CD4-positive, alpha-beta T cell (primary cell): Measurements from ENCODE around the gene SPATA24. TPM values are rescaled to one million over a fixed set of nuclear protein-coding genes. Genes with fewer than 3 reads are reported as not detected.

Experiments
- ATAC-seq: fragments of 200-7000 bp; cut with Tn5 transposase; one replicate; pipeline ENCODE4 v1.10.0; 2022; ENCODE audit warnings: mild to moderate bottlenecking; ENCODE audit not compliant: poor library complexity
- CTCF ChIA-PET: fragments of 350-600 bp; sonication (Branson Sonifier 250); formaldehyde crosslinking; loops from one replicate; lab custom pipeline; 2021; ENCODE audit warnings: antibody characterized with exemption, inconsistent platforms; lab: Charles Lee
- POLR2A ChIA-PET: fragments of 350-600 bp; sonication (Branson Sonifier 250); formaldehyde crosslinking; loops from one replicate; lab custom pipeline; 2021; ENCODE audit warnings: antibody characterized with exemption, inconsistent platforms; lab: Charles Lee
- DNase-seq, 14 experiments: peaks; one replicate each; pipeline ENCODE4 v3.0.0-alpha.2; 2013 to 2020; ENCODE audit warnings: mixed read lengths in 2 of 14
- H3K27ac ChIP-seq, 2 donors: one replicate each; pipeline versions ENCODE4 v1.5.1 to v1.7.0; 2013; ENCODE audit warnings: low read length in 2 of 2, low read depth in 1 of 2, mild to moderate bottlenecking in 1 of 2
- H3K27me3 ChIP-seq, 2 experiments: 1 replicate in 1 of 2; 2 replicates in 1 of 2; pipeline versions ENCODE4 v1.6.1 to v1.7.0; 2013; ENCODE audit warnings: low read length in 2 of 2, control low read depth in 1 of 2, mild to moderate bottlenecking in 1 of 2, moderate library complexity in 1 of 2; ENCODE audit not compliant: insufficient read depth in 2 of 2, control insufficient read depth in 1 of 2
- H3K36me3 ChIP-seq: one replicate; pipeline ENCODE4 v1.6.1; 2013; ENCODE audit warnings: low read length, control low read depth; ENCODE audit not compliant: insufficient read depth
- H3K4me1 ChIP-seq: one replicate; pipeline ENCODE4 v1.6.1; 2013; ENCODE audit warnings: low read length, control low read depth; ENCODE audit not compliant: insufficient read depth
- H3K4me3 ChIP-seq: one replicate; pipeline ENCODE4 v1.5.1; 2013; ENCODE audit warnings: mild to moderate bottlenecking, low read length, moderate library complexity
- H3K9me3 ChIP-seq, 2 experiments: 1 replicate in 1 of 2; 2 replicates in 1 of 2; pipeline versions ENCODE4 v1.6.1 to v1.7.0; 2013; ENCODE audit warnings: low read length in 2 of 2, mild to moderate bottlenecking in 2 of 2, control low read depth in 1 of 2, moderate library complexity in 1 of 2; ENCODE audit not compliant: control insufficient read depth in 1 of 2, insufficient read depth in 1 of 2
- H3K27ac Mint-ChIP-seq: one replicate; pipeline ENCODE4 v1.8.0; 2020; ENCODE audit warnings: mixed read lengths
- H3K27me3 Mint-ChIP-seq: one replicate; pipeline ENCODE4 v1.8.0; 2021; ENCODE audit warnings: mixed read lengths
- H3K36me3 Mint-ChIP-seq: one replicate; pipeline ENCODE4 v1.8.0; 2021; ENCODE audit warnings: low read depth, mixed read lengths
- H3K4me1 Mint-ChIP-seq: one replicate; pipeline ENCODE4 v1.8.0; 2021; ENCODE audit warnings: low read depth, mixed read lengths
- H3K4me3 Mint-ChIP-seq: one replicate; pipeline ENCODE4 v1.8.0; 2020; ENCODE audit warnings: mild to moderate bottlenecking, mixed read lengths
- H3K9me3 Mint-ChIP-seq: one replicate; pipeline ENCODE4 v1.8.0; 2020; ENCODE audit warnings: mixed read lengths
- CTCF ChIP-seq: fragments of 200-600 bp; IDR thresholded peaks from one replicate; pipeline ENCODE4 v1.8.0; 2022; ENCODE audit warnings: antibody characterized with exemption, mild to moderate bottlenecking
- intact Hi-C, 2 experiments: fragments of 100-400 bp; cut with DNase I in 1 of 2; cut with micrococcal nuclease in 1 of 2; formaldehyde crosslinking; loops; one replicate each; pipeline versions ENCODE4 v1.15.1 to v1.9.0; 2023 to 2025; cut with DNase I, micrococcal nuclease
- total RNA-seq, 174 experiments: library from RNA in 2 of 174; stranded (reverse) in 2 of 174; gene quantifications; one replicate each; pipeline ENCODE4 v1.2.3 and lab custom pipeline; 2021 to 2026

SPATA24 gene
- total RNA-seq, 2 experiments from 2014 or later: 3.0 to 3.9 TPM

- Histone ChIP-seq H3K4me3 (no peak overlapping the region), H3K4me1 (no peaks in the 10 kb centered on the region), H3K27me3 (no peaks in the 10 kb centered on the region), H3K36me3 (peaks cover 6% of the 10 kb centered on the region), H3K27ac (no peak overlapping the region), H3K9me3 (peaks cover 0 to 5% of the 10 kb centered on the region in 2 experiments)
- ATAC-seq (no peak), DNase-seq (peak in 1 of 14 experiments; percentile 29)
- H3K27ac Mint-ChIP-seq: no peak overlapping the region
- no peaks in the 10 kb centered on the region for H3K27me3 Mint-ChIP-seq
- ChIA-PET CTCF (no interaction called here), POLR2A (no interaction called here)
- no peak for TF ChIP-seq CTCF
- H3K4me1 Mint-ChIP-seq: no peaks in the 10 kb centered on the region
- intact Hi-C loops: no loop called here
- no peaks in the 10 kb centered on the region for H3K9me3 Mint-ChIP-seq
- H3K4me3 Mint-ChIP-seq: no peak overlapping the region
- peaks cover 16% of the 10 kb centered on the region for H3K36me3 Mint-ChIP-seq
Measured at GRCh38 chr5:139378101-139378825, 25.6 kb downstream of the SPATA24 start.

GRCh38 chr5:139377226-139377625, 26.7 kb downstream of the SPATA24 start:
- H3K27me3 ChIP-seq: no peaks in the 10 kb centered on the region
- Mint-ChIP-seq H3K27me3 (no peaks in the 10 kb centered on the region), H3K36me3 (peaks cover 23% of the 10 kb centered on the region), H3K9me3 (no peaks in the 10 kb centered on the region), H3K4me1 (no peaks in the 10 kb centered on the region), H3K27ac (no peak overlapping the region), H3K4me3 (no peak overlapping the region)
- peak in 1 of 14 experiments; percentile 11 for DNase-seq
- TF ChIP-seq CTCF: no peak
- no peak overlapping the region for H3K4me3 ChIP-seq
- ChIA-PET CTCF (no interaction called here), POLR2A (no interaction called here)
- no peak overlapping the region for H3K27ac ChIP-seq
- peaks cover 0 to 5% of the 10 kb centered on the region in 2 experiments for H3K9me3 ChIP-seq
- no peaks in the 10 kb centered on the region for H3K4me1 ChIP-seq
- ATAC-seq: no peak
- intact Hi-C loops: no loop called here
- peaks cover 11% of the 10 kb centered on the region for H3K36me3 ChIP-seq

- intact Hi-C loops: no loop called here
- Mint-ChIP-seq H3K27me3 (no peaks in the 10 kb centered on the region), H3K27ac (no peak overlapping the region), H3K36me3 (peaks cover 32% of the 10 kb centered on the region), H3K4me1 (no peaks in the 10 kb centered on the region), H3K9me3 (no peaks in the 10 kb centered on the region), H3K4me3 (no peak overlapping the region)
- H3K9me3 ChIP-seq: peaks cover 0 to 5% of the 10 kb centered on the region in 2 experiments
- POLR2A ChIA-PET: no interaction called here
- H3K4me3 ChIP-seq: no peak overlapping the region
- ATAC-seq: no peak
- H3K36me3 ChIP-seq: peaks cover 19% of the 10 kb centered on the region
- H3K27ac ChIP-seq: no peak overlapping the region
- DNase-seq: no peak
- no peaks in the 10 kb centered on the region for H3K27me3 ChIP-seq
- TF ChIP-seq CTCF: no peak
- no peaks in the 10 kb centered on the region for H3K4me1 ChIP-seq
- CTCF ChIA-PET: no interaction called here
Measured at GRCh38 chr5:139376364-139376763, 27.5 kb downstream of the SPATA24 start.
